Measurements from ENCODE around the gene AXL. TPM values are rescaled to one million over a fixed set of nuclear protein-coding genes. Genes with fewer than 3 reads are reported as not detected.
"Not testable (repeated sequence)": the region's sequence is repeated elsewhere in the genome, so short reads cannot be mapped to it uniquely, and the experiment has no call there.

AXL gene
- total RNA-seq, 1 experiment from 2014 or later = 0.03 TPM

DNA sequence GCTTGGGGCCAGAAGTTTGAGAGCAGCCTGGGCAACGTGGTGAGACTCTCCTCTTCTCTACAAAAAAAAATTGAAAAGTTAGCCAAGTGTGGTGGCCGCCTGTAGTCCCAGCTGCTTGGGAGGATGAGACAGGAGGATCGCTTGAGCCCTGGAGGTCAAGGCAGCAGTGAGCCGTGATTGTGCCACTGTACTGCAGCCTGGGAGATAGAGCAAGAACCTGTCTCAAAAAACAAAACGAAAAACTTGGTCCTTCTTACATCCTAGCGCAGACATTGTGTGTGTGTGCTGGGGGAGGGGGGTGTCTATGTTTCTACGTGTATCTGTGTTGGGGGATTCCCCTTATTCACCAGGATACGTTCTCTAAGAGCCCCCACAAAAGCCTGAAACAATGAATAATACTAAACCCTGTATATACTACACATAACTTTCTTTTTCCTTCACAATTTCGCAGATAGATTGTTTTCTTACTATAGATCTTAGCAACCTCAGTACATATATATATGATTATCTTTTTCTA, 7.9 kb downstream of the AXL start:
- no peak for DNase-seq (ENCODE audit: low read depth, low spot score)
- in situ Hi-C loops (cut with HindIII; ENCODE audit: low pct_unique_long_range_greater_than_20kb, low sequenced_read_pairs) = no loop called here

DNA sequence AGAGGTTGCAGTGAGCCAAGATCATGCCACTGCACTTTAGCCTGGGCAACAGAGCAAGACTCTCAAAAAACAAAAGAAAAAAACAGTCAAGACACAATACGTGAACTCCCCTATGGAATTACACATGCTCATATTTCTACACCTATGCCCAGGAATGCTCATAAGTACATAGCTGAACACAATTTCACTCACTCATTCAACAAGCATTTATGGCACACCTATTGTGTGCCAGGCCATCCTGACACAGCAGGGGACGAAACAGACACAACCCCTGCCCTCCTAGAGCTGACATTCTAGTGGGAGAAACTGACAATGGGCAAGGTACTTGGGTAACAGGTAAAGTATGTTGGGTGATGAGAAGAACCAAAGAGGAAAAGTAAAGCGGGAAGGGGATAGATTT, 9.5 kb downstream of the AXL start:
- DNase-seq (ENCODE audit: low read depth, low spot score) = no peak
- in situ Hi-C loops (cut with HindIII; ENCODE audit: low pct_unique_long_range_greater_than_20kb, low sequenced_read_pairs) = no loop called here

DNA sequence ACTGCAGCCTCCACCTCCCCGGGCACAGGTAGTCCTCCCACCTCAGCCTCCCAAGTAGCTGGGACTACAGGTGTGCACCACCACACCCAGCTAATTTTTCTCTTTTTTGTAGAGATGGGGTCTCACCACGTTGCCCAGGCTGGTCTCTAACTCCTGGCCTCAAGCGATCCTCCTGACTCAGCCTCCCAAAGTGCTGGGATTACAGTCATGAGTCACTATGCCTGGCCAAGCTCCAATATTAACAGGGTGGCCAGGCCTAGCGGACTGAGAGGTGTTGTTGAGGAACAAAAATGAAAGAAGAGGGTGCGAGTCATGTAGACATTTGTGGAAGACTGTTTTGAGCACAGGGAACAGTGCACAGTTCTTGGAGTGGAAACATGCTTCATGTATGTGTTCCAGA, 10.3 kb downstream of the AXL start:
- DNase-seq (ENCODE audit: low read depth, low spot score); in situ Hi-C loops (cut with HindIII; ENCODE audit: low pct_unique_long_range_greater_than_20kb, low sequenced_read_pairs): not testable (repeated sequence)

DNA sequence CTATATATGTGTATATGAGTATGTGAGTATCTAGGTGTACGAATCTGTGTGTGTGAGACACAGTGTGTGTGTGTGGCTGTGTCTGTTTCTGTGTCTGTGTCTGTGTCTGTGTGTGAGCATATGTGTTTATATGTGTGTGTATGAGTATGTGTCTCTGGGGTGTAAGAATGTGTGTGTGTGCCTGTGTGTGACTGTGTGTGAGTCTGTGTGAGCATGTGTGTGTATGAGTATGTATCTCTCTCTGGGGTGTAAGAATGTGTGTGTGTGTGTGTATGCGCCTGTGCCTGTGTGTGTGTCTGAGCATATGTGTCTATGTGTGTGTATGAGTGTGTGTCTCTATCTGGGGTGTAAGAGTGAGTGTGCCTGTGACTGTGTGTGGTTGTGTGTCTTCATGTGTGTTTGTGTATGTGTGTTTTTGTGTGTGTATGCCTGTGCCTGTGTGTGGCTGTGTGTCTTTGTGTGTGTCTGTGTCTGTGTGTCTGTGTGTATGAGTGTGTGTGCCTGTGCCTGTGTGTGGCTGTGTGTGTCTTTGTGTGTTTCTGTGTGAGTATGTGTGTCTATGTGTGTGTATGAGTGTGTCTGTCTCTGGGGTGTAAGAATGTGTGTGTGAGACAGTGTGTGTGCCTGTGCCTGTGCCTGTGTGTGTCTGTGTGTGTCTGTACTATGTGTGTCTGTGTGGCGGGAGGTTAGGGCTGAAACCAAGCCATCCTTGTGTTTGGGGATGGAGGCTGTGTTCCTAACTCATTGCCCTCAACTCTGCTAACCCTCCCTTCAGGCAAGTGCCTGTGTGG, 11.2 kb downstream of the AXL start:
- DNase-seq (ENCODE audit: low read depth, low spot score) = no peak
- in situ Hi-C loops (cut with HindIII; ENCODE audit: low pct_unique_long_range_greater_than_20kb, low sequenced_read_pairs) = no loop called here

DNA sequence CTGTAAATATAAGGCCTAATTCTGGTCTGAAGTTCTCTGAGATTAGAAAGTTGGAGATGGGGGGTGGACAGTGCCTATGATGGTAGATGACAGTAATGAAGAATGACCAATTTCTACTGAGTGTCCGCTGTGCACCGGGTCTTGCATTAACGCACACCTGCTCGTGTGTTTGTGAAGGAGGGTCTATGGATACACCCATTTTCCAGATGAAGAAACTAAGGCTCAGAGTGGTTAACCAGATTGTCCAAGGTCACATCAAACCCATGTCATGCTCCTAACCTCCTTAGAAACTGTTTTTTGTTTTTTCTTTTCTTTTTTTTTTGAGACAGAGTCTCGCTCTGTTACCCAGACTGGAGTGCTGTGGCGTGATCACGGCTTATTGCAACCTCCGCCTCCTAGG, 13.7 kb downstream of the AXL start:
- DNase-seq (ENCODE audit: low read depth, low spot score) = no peak
- in situ Hi-C loops (cut with HindIII; ENCODE audit: low pct_unique_long_range_greater_than_20kb, low sequenced_read_pairs) = no loop called here

DNA sequence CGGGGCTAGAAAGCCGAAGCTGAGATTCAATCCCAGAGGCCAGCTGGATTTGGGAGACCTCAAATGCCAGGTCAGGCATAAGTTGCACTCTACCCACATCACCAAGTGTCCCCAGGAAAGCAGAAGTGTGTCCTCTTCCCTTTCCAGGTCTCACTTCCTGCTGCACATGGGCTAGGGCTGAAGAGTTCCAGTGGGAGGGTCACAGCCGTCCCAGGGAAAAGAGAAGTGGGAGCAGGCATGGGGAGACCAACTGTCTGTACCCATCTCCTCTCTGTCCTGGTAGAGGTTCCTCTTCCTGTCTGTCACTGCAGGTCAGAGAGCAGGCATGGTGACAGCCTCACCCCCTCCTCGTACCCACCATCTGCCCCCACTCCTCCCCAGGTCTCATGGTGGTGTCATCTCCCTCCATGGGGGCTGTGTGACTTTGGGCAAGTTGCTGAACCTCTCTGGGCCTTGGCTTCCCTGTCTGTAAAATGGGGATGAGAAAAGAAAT, 14.8 kb downstream of the AXL start:
- in situ Hi-C loops (cut with HindIII; ENCODE audit: low pct_unique_long_range_greater_than_20kb, low sequenced_read_pairs) = no loop called here
- no peak for DNase-seq (ENCODE audit: low read depth, low spot score)

DNA sequence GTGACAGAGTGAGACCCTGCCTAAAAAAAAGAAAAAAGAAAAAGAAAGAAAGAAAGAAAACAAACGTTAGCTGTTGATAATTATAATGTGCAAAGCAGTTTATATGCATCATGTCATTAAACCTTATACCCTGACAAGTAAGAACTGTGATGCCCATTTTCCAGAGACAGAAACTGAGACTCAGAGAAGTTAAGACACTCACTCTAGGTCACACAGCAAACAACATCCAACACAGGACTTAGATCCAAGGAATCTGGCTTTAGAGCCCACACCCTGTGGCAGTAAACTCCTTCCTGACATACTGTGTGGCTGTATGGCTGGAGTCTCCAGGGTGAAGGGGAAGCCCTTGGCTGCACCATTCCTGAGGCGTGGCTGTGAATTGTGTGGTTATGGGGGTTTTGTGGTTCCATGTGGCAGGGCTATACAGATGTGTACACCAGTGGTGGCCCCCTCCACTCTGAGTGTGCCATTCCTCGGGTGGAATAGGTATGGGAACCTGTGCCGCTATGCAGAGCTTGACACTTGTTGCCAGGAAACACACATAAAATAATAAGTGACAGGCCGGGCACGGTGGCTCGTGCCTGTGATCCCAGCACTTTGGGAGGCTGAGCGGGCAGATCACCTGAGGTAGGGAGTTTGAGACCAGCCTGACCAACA, 15.6 kb downstream of the AXL start:
- no peak for DNase-seq (ENCODE audit: low read depth, low spot score)
- in situ Hi-C loops (cut with HindIII; ENCODE audit: low pct_unique_long_range_greater_than_20kb, low sequenced_read_pairs) = no loop called here

DNA sequence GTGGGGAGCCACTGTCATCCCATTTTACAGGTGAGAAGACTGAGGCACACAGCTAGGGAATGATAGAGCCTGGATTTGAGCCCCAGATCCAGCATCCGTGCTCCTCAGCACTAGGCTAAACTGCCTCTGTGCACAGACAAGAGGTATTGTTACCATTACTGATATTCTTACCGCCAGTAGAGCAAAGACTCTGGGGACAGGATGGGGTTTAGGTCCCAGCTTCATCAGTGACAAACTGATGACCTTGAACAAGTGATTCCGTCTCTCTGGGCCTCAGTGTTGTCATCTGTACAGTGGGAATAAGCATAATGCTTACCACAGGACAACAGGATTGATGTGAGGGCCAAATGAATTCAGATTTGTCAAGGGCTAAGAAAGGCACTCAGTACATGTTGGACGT, 16.5 kb downstream of the AXL start:
- in situ Hi-C loops (cut with HindIII; ENCODE audit: low pct_unique_long_range_greater_than_20kb, low sequenced_read_pairs) = no loop called here
- no peak for DNase-seq (ENCODE audit: low read depth, low spot score)

DNA sequence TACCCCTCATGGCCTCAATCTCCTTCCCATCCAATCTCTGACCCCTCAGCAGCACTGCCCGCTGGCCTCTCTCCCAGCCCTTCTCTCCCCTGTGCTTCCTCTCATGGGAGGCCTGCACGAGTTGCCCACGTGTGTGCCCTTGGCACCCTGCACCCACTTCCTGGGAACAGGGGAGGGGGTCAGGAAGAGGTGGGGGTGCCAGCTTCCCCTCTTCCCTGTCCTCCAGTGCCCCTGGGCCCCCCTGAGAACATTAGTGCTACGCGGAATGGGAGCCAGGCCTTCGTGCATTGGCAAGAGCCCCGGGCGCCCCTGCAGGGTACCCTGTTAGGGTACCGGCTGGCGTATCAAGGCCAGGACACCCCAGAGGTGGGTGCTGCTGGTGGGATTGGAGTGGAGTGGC, 19.2 kb downstream of the AXL start:
- DNase-seq (ENCODE audit: low read depth, low spot score) = no peak
- in situ Hi-C loops (cut with HindIII; ENCODE audit: low pct_unique_long_range_greater_than_20kb, low sequenced_read_pairs) = no loop called here

DNA sequence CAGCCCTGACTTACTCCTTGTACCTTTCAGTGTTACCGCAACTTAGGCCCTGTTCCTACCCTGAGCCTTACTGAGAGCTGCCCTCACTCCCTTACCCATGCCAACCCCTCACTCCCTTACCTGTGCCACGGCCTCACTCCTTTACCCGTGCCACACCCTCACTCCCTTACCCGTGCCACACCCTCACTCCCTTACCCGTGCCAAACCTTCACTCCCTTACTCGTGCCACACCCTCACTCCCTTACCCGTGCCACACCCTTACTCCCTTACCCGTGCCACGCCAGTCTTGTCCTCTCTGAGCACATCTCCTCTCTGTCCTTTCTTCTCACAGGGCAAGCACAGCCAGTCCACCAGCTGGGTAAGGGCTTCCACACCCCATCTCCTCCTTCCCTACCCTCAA, 20.3 kb downstream of the AXL start:
- in situ Hi-C loops (cut with HindIII; ENCODE audit: low pct_unique_long_range_greater_than_20kb, low sequenced_read_pairs) = no loop called here
- DNase-seq (ENCODE audit: low read depth, low spot score) = no peak

DNA sequence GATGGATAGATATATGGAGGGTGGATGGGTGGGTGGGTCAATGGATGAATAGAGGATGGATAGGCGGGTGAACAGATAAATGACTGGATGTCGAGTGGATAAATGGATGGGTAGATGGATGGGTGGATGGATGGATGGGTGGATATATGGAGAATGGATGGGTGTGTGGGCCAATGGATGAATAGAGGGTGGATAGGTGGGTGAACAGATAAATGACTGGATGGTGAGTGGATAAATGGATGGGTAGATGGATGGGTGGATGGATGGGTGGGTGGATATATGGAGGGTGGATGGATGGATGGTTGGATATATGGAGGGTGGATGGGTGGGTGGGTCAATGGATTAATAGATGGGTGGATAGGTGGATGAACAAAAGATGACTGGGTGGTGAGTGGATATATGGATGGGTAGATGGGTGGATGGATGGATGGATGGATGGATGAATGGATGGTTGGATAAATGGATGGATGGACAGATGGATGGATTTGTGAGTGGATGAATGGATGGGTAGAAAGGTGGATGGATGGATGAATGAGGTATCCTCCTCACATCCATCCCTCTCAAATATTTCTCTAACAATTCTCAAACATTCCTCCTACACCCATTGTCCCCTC, 21.0 kb downstream of the AXL start:
- in situ Hi-C loops (cut with HindIII; ENCODE audit: low pct_unique_long_range_greater_than_20kb, low sequenced_read_pairs) = no loop called here
- no peak for DNase-seq (ENCODE audit: low read depth, low spot score)

DNA sequence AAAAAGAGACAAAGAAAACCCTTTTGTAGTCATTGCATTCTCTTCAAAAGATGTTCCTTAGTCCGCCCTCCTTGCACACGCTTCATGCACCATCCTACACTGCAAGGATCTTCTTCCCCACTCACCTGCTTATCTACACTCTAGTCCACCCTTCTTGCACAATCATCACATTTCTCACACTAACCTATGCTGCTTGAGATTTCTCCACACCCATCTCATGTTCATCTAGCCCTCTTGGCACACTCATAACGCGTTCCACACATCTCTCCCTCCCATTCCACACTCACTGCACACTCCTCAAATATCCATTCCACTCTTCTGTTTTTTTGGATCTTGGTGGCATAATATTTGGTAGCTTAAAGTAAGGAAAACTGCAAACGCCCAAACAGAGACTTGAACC, 22.8 kb downstream of the AXL start:
- no peak for DNase-seq (ENCODE audit: low read depth, low spot score)
- in situ Hi-C loops (cut with HindIII; ENCODE audit: low pct_unique_long_range_greater_than_20kb, low sequenced_read_pairs) = no loop called here

DNA sequence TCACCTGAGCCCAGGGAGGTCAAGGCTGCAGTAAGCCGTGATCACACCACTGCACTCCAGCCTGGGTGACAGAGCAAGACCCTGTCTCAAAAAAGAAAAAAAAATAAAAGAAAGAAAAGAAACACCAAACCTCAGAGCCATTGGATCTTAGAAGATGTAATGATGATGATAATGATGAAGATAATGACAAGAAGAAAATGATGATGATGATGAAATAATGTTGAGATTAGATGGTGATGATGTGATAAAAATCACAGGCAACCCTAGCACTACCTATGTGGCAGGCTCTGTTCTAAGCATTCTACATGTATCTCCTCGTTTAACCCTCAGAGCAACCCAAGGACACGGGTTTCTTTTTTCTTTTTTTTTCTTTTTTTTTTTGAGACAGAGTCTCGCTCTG, 25.1 kb downstream of the AXL start:
- DNase-seq (ENCODE audit: low read depth, low spot score) = no peak
- in situ Hi-C loops (cut with HindIII; ENCODE audit: low pct_unique_long_range_greater_than_20kb, low sequenced_read_pairs) = no loop called here

DNA sequence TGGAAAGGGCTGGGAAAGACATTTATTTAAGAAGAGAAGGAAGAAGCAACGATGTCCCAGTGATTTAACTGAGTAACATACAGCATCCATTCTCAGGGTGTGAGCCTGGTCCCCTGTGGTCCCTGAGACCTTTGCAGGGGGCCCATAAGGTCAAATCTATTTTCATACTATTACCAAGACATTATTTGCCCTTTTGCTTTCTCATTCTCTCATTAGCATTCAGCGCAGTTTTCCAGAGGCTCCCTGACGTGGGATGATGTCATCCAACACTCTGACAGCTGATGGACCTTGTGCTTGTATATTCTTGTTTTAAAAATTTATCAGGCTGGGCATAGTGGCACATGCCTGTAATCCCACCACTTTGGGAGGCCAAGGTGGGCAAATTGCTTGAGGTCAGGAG, 26.8 kb downstream of the AXL start:
- in situ Hi-C loops (cut with HindIII; ENCODE audit: low pct_unique_long_range_greater_than_20kb, low sequenced_read_pairs) = no loop called here
- DNase-seq (ENCODE audit: low read depth, low spot score) = no peak

DNA sequence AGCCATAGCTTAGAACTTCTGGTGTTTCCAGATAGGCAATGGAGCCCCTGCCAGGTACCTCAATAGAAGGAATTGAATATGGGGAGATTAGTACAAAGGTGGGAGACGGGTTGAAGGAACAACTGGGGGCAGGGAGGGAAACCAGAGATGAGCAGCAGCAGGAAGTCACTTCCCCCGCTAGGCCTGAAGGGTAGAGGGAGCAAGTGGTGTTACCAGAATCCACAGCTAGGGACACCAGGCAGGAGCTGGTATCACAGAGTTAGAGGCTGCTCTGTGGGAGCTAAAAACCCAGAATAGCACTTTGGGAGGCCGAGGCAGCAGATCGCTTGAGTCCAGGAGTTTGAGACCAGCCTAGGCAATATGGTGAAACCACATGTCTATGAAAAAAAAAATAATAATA, 29.9 kb downstream of the AXL start:
- DNase-seq (ENCODE audit: low read depth, low spot score) = no peak
- in situ Hi-C loops (cut with HindIII; ENCODE audit: low pct_unique_long_range_greater_than_20kb, low sequenced_read_pairs) = no loop called here

DNA sequence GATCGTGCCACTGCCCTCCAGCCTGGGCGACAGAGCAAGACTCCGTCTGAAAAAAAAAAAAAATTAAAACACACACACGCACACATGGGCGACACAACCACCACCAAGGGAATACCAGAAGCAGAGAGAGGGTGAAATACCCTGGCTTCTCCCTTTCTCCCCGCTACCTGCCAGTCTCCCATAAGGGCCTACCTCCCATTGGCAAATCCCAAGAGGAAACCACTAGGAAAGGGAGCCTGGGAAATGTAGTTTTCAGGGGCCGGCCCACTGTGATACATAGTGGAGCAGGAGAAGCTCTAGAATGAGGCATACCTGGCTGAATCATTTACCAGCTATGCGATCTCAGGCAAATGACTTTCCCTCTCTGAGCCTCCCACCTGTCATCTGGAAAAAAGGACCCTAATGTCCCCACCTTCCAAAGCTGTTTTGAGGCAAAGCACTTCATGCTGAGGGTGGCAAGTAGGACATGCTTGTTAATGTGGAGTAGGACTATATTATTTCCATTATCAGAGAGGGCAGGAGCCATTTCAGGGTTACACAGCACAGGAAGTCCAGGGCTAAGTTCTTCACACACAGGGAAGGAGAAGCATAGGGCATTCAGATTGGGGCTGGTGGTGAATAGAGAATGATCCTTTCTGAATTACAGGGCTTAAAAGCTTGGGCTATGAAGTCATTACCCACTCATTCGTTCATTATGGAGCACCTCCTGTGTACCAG, 30.8 kb downstream of the AXL start:
- in situ Hi-C loops (cut with HindIII; ENCODE audit: low pct_unique_long_range_greater_than_20kb, low sequenced_read_pairs) = no loop called here
- no peak for DNase-seq (ENCODE audit: low read depth, low spot score)

DNA sequence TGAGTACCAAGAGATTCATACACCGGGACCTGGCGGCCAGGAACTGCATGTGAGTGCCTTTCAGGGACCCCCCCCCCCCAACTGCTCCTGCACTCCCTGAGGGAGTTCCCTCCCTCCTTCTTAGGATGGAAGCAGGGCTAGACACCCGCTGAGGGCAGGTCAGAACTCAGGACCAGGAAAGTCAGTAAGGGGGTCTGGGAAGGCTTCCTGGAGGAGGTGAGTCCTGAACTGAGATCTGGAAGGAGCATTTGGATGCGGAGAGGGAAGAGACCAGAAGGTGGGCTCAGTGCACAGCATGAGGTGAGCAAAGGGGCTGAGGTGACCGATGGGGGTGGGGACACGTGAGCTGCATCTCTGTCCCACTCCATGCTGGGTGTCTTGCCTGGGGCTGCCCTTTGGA, 34.6 kb downstream of the AXL start:
- in situ Hi-C loops (cut with HindIII; ENCODE audit: low pct_unique_long_range_greater_than_20kb, low sequenced_read_pairs) = no loop called here

DNA sequence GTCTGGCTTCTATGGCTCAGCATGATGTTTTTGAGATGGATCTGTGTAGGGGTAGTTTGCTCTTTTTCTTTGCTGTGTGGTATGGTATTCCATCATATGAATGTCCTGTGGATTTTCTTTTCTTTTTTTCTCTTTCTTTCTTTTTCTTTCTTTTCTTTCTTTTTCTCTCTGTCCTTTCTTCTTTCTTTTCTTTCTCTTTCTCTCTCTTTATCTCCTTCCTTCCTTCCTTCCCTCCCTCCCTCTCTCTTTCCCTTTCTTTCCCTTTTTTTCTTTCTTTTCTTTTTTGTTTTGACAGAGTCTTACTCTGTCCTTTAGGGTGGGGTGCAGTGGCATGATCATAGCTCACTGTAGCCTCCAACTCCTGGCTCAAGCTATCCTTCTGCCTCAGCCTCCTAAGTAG, 36.1 kb downstream of the AXL start:
- DNase-seq (ENCODE audit: low read depth, low spot score) = no peak
- in situ Hi-C loops (cut with HindIII; ENCODE audit: low pct_unique_long_range_greater_than_20kb, low sequenced_read_pairs) = no loop called here

More for the DNA sequence above, 34.6 kb downstream of the AXL start:
- no peak for DNase-seq (ENCODE audit: low read depth, low spot score)
